Stimulated activated CD4-positive, alpha-beta T cell treated with anti-CD3 and anti-CD28 coated beads, Interleukin-15, amount 100 ng/mL, for 1 hour (primary cell): ENCODE data around the gene COL6A1.
"Not testable (repeated sequence)": the region's sequence is repeated elsewhere in the genome, so short reads cannot be mapped to it uniquely, and the experiment has no call there.

ENCODE experiments used
- DNase-seq, 2 donors: peaks; one replicate each; pipeline ENCODE4 v3.0.0-alpha.2; 2020; ENCODE audit warnings: low read depth in 1 of 2, low spot score in 1 of 2

COL6A1 gene

DNA sequence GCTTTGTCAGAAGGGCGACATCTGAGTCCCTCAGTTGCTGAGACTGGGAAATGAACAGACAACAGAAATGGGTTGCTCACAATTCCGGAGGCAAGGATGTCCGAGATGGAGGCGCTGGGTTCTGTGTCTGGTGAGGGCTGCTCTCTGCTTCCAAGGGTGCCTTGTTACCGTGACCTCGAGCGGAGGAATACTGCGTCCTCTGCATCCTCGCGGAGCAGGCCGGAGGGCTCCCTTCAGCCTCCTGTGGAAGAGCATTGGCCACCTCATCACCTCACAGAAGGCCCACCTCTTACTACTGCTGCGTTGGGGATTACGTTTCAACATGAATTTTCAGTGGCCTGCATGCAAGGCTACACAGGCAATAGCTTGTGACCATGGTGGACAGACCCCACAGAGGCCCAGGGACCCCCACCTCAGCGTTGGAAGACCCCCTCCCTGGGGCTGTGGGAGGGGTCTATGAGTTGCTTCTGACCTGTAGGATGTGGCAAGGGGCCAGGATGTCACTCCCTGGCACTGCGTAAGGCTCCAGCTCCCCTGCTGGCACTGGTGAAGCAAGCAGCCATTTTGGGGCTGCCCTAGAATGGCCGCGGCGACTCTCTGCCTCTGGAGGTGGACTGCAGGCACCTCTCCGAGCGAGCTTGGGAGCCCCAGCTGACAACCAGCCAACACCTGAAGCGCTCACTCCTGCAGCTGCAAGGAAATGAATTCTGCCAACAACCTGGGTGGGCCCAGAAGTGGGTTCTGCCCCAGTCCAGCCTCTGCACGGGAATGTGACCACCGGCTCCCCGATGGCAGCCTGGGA lies 36.3 kb upstream of the COL6A1 start:
- no peak for DNase-seq

DNA sequence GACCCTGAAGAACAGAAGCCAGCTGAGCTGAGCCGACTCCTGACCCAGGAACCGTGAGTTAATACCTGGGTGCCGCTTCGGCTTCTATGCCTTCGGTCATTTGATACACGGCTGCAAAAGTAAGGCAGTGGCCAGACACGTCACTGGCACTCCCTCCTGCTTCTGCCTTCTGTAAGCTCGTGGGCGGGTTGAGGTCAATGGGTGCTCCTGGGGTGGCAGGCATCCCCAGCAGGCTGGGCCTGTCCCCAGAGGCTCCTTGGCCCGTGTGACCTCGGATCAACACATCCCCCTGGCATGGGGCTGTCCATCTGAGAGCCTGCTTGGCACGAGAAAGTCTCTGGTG lies 35.7 kb upstream of the COL6A1 start:
- no peak for DNase-seq

DNA sequence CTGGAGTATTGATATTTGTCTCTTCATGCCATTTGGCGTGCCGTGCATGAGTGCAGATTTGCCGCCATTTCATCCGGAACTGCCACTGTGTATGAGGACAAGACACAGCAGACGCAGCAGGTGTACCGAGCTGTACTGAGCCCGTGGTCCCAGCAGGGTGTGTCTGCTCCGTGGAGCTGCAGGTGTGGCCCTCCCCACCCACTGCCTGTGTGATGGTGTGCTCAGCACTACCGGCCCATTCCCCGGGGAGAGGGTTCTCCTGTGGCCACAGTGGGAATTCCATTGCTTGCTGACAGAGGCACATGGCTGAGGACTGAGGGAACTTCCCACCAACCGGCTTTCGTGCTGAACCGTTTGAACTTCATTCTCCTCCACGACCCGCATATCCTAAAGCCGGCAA lies 34.3 kb upstream of the COL6A1 start:
- DNase-seq, result no peak

DNA sequence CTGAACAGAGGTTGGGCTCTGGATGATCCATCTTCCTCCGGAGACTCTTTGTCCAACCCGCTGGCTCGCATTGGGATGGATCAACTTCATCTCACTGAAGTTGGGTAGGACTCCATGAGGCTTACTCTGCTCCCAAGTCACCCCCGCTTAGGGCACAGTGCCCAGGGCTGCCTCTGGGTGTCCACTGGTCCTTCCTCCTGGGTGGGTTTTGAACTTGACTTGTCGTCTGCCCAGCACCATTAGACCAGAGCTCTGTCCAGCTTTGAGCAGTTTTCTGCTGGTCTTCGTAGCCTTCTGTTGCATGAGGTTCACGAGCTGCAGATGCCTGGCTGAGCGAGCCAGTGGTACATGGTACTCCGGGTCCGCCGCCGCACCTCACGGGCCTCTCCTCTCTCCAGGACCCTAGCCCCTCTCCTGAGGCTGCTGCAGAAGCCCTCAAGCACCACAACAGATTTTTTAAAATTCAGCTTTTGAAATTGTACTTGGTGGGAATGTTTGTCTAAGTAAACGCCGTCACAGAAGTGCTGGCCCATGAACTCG lies 33.8 kb upstream of the COL6A1 start:
- no peak for DNase-seq

DNA sequence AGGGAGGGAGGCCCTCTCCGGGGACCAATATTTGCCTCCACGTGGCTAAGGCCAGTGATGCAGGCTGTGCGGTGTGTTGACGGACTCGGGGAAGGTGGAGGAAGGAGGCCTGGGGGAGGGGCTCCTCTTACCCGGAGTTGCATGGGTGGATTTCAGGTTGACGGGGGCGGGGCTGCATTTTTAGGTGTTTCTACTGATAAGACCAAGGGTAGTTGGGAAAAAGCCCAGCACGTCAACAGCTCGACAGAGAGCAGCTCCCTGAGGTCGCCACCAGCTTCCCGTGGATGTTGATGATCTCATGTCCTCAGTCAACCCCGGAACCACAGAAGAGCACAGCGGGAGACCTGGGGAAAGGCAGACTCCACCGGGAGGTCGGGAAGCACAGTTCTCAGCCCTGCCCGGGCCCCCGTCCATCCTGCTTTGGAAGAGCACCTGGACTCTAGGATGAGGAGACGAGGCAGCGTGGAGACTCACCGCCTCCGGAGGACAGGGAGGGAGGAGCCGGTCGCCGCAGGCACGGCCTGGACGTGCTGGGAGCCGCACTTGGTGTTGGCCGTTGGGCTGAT lies 32.9 kb upstream of the COL6A1 start:
- no peak for DNase-seq

DNA sequence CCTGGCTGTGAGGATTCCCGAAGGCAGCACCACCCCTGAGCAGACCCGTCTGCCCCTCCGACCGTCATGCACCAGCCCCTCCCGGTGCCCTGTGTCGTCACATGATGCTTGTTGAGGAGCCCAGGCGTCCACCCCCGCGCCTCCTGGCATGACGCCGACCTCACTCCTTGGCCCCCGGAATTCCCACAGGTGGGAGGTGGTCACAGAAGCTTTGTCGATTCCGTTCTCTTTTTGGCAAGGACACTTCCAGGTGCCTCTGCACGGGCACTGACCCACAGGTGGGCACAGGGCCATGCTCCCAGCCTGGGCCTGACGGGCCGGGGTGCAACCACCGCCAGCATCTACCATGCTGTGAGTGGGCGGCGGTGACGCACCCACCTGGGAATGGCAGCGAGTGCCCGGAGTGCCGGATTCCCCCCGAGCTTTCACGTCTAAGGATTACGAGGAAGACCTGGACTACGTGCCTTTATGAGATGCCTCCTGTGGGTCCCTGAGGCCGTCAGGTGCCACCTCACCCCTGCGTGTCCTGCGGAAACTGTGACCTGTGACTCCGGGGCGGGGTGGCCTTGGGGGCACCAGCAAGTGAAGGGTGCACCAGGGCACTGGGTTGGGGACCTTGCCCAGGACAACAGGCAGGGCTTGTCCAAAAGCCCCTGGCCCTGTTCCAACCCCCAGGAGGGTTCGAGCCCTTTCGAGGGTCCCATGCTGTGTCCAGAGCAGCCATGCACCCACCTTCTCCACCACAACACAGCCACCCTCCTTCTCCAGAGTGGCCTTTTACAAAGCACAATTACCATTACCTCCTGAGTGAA lies 31.4 kb upstream of the COL6A1 start:
- no peak for DNase-seq

DNA sequence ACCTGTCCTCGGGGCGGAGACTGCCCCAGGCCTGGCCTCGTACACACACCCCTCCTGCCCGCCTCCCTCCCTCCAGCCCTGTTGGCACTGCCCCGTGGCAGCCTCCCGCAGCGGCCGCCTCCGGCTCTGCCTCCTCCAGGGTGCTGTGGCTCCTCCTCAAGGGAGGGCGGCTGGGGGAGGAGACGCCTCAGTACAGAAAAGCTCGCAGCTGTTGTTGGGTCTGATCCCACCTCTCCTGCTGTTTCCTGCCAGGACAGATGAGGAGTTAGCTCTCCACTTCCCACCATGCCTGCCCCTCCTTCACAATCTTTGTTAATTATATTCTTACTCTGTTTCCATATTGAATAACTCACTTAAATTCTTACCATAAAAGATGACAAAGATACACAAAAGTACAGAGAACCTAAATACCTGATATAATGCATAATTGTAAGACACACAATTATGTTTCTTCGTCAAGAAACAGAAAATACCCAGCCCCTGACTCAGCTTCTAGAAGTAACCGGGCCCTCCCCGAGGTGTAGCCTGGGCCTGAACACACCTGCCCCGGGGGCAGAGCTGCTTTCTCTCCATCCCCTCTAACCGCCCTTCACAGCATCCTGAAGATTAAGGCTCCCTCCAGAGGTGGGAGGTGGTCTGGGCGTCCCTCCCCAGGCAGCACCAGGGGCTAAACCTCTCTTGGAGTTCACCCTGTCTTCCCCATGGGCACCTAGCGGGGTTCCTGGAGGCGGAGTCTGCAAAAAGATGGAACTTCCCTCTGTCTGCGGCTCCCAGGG lies 30.6 kb upstream of the COL6A1 start:
- DNase-seq, result no peak

- DNase-seq, result no peak
Observed at GRCh38 chr21:45951676-45952075, 29.9 kb upstream of the COL6A1 start.

DNA sequence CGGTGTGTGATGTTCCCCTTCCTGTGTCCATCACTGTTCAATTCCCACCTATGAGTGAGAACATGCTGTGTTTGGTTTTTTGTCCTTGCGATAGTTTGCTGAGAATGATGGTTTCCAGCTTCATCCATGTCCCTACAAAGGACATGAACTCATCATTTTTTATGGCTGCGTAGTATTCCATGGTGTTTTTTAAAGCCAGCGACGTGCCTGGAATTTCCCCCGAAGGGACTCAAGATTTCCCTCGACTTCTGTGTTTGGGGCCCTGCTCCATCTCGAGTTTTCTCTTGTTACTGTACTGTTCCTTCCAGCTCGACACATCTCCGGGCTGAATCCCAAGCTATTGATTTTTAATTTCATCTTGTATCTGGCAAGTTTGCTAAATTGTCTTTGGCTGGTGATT lies 29.0 kb upstream of the COL6A1 start:
- DNase-seq, result not testable (repeated sequence)

- no peak for DNase-seq
Observed at GRCh38 chr21:45952974-45953373, 28.6 kb upstream of the COL6A1 start.

DNA sequence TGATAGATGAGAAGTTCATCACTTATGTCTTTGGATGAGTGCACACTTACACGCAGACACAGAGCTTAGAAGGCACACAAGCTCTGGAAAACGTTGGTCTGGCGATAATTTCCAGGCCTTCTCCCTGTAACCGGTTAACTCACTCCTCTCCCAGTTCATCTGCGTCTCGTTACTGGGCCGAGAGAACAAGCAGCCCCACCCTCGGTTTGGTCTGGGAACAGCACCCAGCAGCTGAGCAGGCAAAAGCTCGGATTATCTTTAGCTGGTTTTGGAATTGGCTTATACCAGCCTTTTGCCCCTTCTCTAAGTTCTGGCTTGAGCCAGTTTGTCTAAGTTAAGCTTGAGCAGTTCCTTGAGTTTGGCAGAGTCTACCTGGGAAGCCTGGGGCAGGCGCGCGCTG lies 27.3 kb upstream of the COL6A1 start:
- DNase-seq, result no peak

- DNase-seq, result no peak
Observed at GRCh38 chr21:45954921-45955320, 26.6 kb upstream of the COL6A1 start.

DNA sequence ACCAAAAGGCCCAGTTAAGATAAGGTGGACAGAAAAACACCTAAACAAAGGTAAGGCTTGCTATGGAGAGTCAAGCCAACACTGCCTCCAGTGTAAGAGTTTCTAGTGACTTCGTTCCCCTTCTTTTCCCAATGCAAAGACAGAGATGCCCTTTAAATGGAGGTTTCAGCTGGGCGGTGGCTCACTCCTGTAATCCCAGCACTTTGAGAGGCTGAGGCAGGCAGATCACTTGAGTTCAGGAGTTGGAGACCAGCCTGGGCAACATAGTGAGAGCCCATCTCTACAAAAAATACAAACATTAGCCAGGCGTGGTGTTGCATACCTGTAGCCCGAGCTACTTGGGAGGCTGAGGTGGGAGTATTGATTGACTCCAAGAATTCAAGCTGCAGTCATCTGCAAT lies 24.0 kb upstream of the COL6A1 start:
- no peak for DNase-seq

GRCh38 chr21:45957981-45958600 lies 23.5 kb upstream of the COL6A1 start:
- DNase-seq, result no peak

GRCh38 chr21:45959182-45959581 lies 22.4 kb upstream of the COL6A1 start:
- DNase-seq, result no peak

GRCh38 chr21:45959779-45960390 lies 21.7 kb upstream of the COL6A1 start:
- DNase-seq, result no peak

GRCh38 chr21:45961408-45961807 lies 20.2 kb upstream of the COL6A1 start:
- not testable (repeated sequence) for DNase-seq

DNA sequence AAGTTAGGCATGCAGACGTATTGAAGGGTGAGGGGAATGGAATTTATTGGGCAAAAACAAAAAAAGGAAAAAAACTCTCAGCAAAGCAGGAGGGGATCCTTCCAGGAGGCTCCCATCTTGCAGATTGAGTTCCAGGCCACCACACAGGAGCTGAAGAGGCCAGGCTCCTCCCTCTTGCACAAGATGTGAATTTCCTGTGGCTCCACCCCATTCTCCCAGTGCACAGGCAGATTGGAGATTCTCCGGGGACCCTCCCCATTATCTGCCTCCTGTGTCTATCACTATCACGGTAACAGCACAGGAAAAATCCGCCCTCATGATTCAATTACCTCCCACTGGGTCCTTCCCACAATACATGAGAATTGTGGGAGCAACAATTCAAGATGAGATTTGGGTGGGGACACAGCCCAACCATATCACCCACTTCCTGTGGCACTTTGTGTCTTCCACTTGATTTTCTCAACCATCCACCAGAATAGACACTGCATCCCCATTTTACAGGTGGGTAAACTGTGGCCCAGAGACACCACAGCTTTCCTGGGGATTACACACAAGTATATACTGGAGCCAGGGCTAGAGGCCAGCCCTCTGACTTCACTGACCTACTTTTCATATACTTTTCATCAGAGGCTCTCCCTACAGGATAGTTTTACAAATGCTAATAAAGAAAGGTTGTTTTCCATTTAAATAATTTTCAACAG lies 18.9 kb upstream of the COL6A1 start:
- DNase-seq, result no peak

DNA sequence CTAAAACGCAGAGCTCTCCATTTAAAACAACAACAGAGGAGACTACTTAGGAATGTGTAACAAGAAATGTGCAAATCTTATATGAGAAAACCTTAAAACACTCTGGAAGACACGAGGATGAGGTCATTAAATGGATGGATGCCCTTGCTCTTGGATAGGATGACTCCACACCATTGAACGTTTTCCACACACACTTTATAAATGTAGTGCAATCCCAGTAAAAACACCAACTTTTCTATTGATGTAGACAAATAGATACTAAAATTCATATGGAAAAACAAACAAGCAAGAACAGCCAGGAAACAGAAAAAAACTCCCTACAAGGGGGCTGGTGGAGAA lies 18.4 kb upstream of the COL6A1 start:
- no peak for DNase-seq

GRCh38 chr21:45964649-45965048 lies 16.9 kb upstream of the COL6A1 start:
- DNase-seq, result no peak
